Pancreas (tissue), 10 donors: ENCODE measurements around the gene CAMK2B. TPM values are rescaled to one million over a fixed set of nuclear protein-coding genes. Genes with fewer than 3 reads are reported as not detected.

Experiments
- ATAC-seq, 4 donors: fragments of 200-7000 bp; cut with Tn5 transposase; one replicate each; pipeline versions ENCODE4 v1.8.0 to v1.9.1; 2020; ENCODE audit warnings: mild to moderate bottlenecking in 4 of 4, moderate library complexity in 4 of 4
- DNase-seq, 6 donors: peaks; one replicate each; pipeline ENCODE4 v3.0.0-alpha.2; 2020
- FAIRE-seq: peaks from 2 replicates; lab custom pipeline; 2012; peaks lifted over from hg19 to GRCh38; lab: Jason Lieb, UNC
- H3K27ac ChIP-seq, 4 donors: fragments of 200-600 bp; sonication (generic); 1 replicate in 3 of 4; 2 replicates in 1 of 4; pipeline versions ENCODE4 v1.5.0 to v1.8.0; 2020
- H3K27me3 ChIP-seq, 4 donors: fragments of 200-600 bp; one replicate each; pipeline ENCODE4 v1.8.0; 2021
- H3K36me3 ChIP-seq, 3 donors: fragments of 200-600 bp; sonication (generic) in 1 of 3; one replicate each; pipeline versions ENCODE4 v1.5.0 to v1.8.0; 2020 to 2021
- H3K4me1 ChIP-seq, 3 donors: fragments of 200-600 bp; one replicate each; pipeline ENCODE4 v1.8.0; 2021
- H3K4me3 ChIP-seq, 4 donors: fragments of 200-600 bp; sonication (generic) in 2 of 4; one replicate each; pipeline versions ENCODE4 v1.5.0 to v1.8.0; 2020 to 2021
- H3K9me3 ChIP-seq, 4 donors: fragments of 200-600 bp; one replicate each; pipeline ENCODE4 v1.8.0; 2021
- WGBS, 2 donors: extraction: QIAGEN DNeasy Blood & Tissue Kit; methylation state at CpG; one replicate each; pipeline ENCODE4 v1.1.7; 2013; 5-methylcytosine and 5-hydroxymethylcytosine counted together
- intact Hi-C, 3 donors: fragments of 100-400 bp; cut with DNase I; formaldehyde crosslinking; loops; one replicate each; pipeline versions ENCODE4 v1.11.1 to v1.14.2; 2022
- polyA plus RNA-seq, 2 donors: library from polyadenylated mRNA; stranded (reverse); fragments of 200-250 nt; gene quantifications; one replicate each; pipeline ENCODE4 v1.2.3, GENCODE V29; 2013
- total RNA-seq, 6 donors: library from RNA; stranded (reverse); fragmentation: NEBNext Ultra II Directional in 4 of 6; extraction: Animal tissue kit (Norgen Biotek cat#: 25700) in 4 of 6; gene quantifications; one replicate each; pipeline versions ENCODE4 v1.2.1 to v1.2.4, GENCODE V29; 2021 to 2023
- TF ChIP-seq, protein P1 (sequence below), 4 donors: fragments of 200-600 bp; sonication (generic) in 3 of 4; IDR thresholded peaks; one replicate each; pipeline versions ENCODE4 v1.5.0 to v1.8.0; 2021; ENCODE audit warnings: antibody characterized with exemption in 4 of 4
- donor health status: healthy with polysubstance abuse.
- donor health status: DM: no; HTN: no; CAD: no; lungs with moderate emphysema.
- donor health status: DM: no; HTN: no; CAD: no.
- donor health status: control.
- donor health status: control.
- donor health status: Bipolar disorder and iron deficiency.
- donor health status: DM: yes; HTN: yes; CAD: no.
- donor health status: DM: no; HTN: no; CAD: no.
- donor health status: DM: no; HTN: no; CAD: no.
- donor health status: DM: yes; HTN: yes; CAD: no.

The CAMK2B gene
- total and polyA plus RNA-seq, 8 donors = 0.83 to 34.0 (median 2.0) TPM

GRCh38 chr7:44213206-44213876 is 112.1 kb downstream of the CAMK2B start:
- no peaks in the 10 kb centered on the region for H3K9me3 ChIP-seq
- H3K27ac ChIP-seq = no peak overlapping the region
- peaks cover 3 to 40% (median 22%) of the 10 kb centered on the region in 3 donors for H3K36me3 ChIP-seq
- H3K4me3 ChIP-seq = no peak overlapping the region
- TF ChIP-seq, protein P1, sequence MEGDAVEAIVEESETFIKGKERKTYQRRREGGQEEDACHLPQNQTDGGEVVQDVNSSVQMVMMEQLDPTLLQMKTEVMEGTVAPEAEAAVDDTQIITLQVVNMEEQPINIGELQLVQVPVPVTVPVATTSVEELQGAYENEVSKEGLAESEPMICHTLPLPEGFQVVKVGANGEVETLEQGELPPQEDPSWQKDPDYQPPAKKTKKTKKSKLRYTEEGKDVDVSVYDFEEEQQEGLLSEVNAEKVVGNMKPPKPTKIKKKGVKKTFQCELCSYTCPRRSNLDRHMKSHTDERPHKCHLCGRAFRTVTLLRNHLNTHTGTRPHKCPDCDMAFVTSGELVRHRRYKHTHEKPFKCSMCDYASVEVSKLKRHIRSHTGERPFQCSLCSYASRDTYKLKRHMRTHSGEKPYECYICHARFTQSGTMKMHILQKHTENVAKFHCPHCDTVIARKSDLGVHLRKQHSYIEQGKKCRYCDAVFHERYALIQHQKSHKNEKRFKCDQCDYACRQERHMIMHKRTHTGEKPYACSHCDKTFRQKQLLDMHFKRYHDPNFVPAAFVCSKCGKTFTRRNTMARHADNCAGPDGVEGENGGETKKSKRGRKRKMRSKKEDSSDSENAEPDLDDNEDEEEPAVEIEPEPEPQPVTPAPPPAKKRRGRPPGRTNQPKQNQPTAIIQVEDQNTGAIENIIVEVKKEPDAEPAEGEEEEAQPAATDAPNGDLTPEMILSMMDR (IDR thresholded peaks at IDR 0.05) = no peak
- no peaks in the 10 kb centered on the region for H3K27me3 ChIP-seq
- no peaks in the 10 kb centered on the region for H3K4me1 ChIP-seq
- ATAC-seq = no peak
- DNase-seq = peak in 2 of 6 donors; percentile 35 to 49
- no peak for FAIRE-seq
- WGBS, 2 donors = 80 to 83% methylated on average over 3 of the region's 3 CpGs
- intact Hi-C loops = no loop called here

GRCh38 chr7:44212581-44213184 is 112.7 kb downstream of the CAMK2B start:
- WGBS, 2 donors = 67 to 76% methylated on average over 7 of the region's 7 CpGs
- Histone ChIP-seq H3K4me3 (no peak overlapping the region), H3K9me3 (no peaks in the 10 kb centered on the region), H3K4me1 (no peaks in the 10 kb centered on the region), H3K27ac (no peak overlapping the region), H3K27me3 (no peaks in the 10 kb centered on the region), H3K36me3 (peaks cover 3 to 46% (median 28%) of the 10 kb centered on the region in 3 donors)
- intact Hi-C loops = no loop called here
- ATAC-seq = no peak
- peak in 2 of 6 donors; percentile 11 to 35 for DNase-seq
- TF ChIP-seq, protein P1 (IDR thresholded peaks at IDR 0.05) = no peak
- no peak for FAIRE-seq

DNA sequence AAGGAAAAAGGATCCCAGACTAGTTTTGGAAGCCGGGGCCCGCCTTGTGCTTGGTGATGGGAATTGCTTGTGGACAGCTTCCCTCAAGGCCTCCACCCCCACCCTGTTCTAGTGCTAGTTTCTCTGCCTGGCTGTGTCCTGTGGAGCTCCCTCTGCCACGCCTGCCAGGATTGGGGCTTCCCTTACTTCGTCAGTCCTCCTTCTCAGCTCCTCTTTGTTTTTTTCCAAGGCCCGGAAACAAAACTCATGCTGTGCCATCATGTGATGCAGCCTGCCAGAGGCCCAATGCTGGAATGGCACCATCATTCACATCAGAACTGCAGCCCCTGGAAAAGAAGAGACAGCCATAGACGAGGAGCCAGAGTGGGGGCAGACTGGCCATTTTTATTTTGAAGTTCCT is 113.4 kb downstream of the CAMK2B start:
- no peaks in the 10 kb centered on the region for H3K27me3 ChIP-seq
- TF ChIP-seq, protein P1 (IDR thresholded peaks at IDR 0.05) = no peak
- peaks cover 3 to 53% (median 34%) of the 10 kb centered on the region in 3 donors for H3K36me3 ChIP-seq
- no peak overlapping the region for H3K27ac ChIP-seq
- H3K4me3 ChIP-seq = no peak overlapping the region
- intact Hi-C loops = no loop called here
- no peaks in the 10 kb centered on the region for H3K9me3 ChIP-seq
- WGBS, 2 donors = 90 to 92% methylated on average over 6 of the region's 6 CpGs
- no peak for FAIRE-seq
- ATAC-seq = no peak
- H3K4me1 ChIP-seq = no peaks in the 10 kb centered on the region
- DNase-seq = peak in 2 of 6 donors; percentile 17 to 21

GRCh38 chr7:44211126-44211675 is 114.2 kb downstream of the CAMK2B start:
- Histone ChIP-seq H3K36me3 (peaks cover 3 to 61% (median 40%) of the 10 kb centered on the region in 3 donors), H3K27me3 (no peaks in the 10 kb centered on the region), H3K9me3 (no peaks in the 10 kb centered on the region), H3K4me1 (no peaks in the 10 kb centered on the region), H3K4me3 (no peak overlapping the region), H3K27ac (no peak overlapping the region)
- no peak for ATAC-seq
- DNase-seq = peak in 1 of 6 donors; percentile 14
- no peak for FAIRE-seq
- TF ChIP-seq, protein P1 (IDR thresholded peaks at IDR 0.05) = no peak
- intact Hi-C loops = no loop called here
- WGBS, 2 donors = 90 to 91% methylated on average over 10 of the region's 10 CpGs
